Colonic mucosa (tissue), 4 donors: ENCODE data around the gene ZIC3. TPM values are rescaled to one million over a fixed set of nuclear protein-coding genes. Genes with fewer than 3 reads are reported as not detected.
"Not testable (repeated sequence)": the region's sequence is repeated elsewhere in the genome, so short reads cannot be mapped to it uniquely, and the experiment has no call there.

Source experiments
- DNase-seq: peaks from one replicate; pipeline ENCODE4 v3.0.0-alpha.2; 2020
- H3K27ac ChIP-seq: fragments of 200-600 bp; one replicate; pipeline ENCODE4 v1.8.0; 2021
- H3K27me3 ChIP-seq: fragments of 200-600 bp; one replicate; pipeline ENCODE4 v1.8.0; 2021
- H3K36me3 ChIP-seq: fragments of 200-600 bp; one replicate; pipeline ENCODE4 v1.8.0; 2021
- H3K4me1 ChIP-seq: fragments of 200-600 bp; one replicate; pipeline ENCODE4 v1.8.0; 2021; ENCODE audit warnings: mild to moderate bottlenecking
- H3K4me3 ChIP-seq: fragments of 200-600 bp; one replicate; pipeline ENCODE4 v1.8.0; 2021
- H3K9ac ChIP-seq, 2 donors: one replicate each; pipeline ENCODE4 v1.7.0; 2013; ENCODE audit warnings: control low read depth in 2 of 2, low read depth in 2 of 2, low read length in 2 of 2
- H3K9me3 ChIP-seq: fragments of 200-600 bp; one replicate; pipeline ENCODE4 v1.8.0; 2021
- intact Hi-C: fragments of 100-400 bp; cut with DNase I; formaldehyde crosslinking; loops from one replicate; pipeline ENCODE4 v1.14.1; 2022
- total RNA-seq, 2 donors: library from RNA; stranded (reverse); fragmentation: NEBNext Ultra II Directional in 1 of 2; extraction: Animal tissue kit (Norgen Biotek cat#: 25700) in 1 of 2; gene quantifications; one replicate each; pipeline ENCODE4 v1.2.1, GENCODE V29; 2021
- TF ChIP-seq, protein P1 (sequence below): fragments of 200-600 bp; IDR thresholded peaks from one replicate; pipeline ENCODE4 v1.8.0; 2022; ENCODE audit warnings: antibody characterized with exemption, mild to moderate bottlenecking
- donor health status: healthy.
- donor health status: DM: no; HTN: no; CAD: no.
- donor health status: DM: no; HTN: no; CAD: no.

Gene ZIC3
- total RNA-seq, 2 donors from 2014 or later: not detected

DNA sequence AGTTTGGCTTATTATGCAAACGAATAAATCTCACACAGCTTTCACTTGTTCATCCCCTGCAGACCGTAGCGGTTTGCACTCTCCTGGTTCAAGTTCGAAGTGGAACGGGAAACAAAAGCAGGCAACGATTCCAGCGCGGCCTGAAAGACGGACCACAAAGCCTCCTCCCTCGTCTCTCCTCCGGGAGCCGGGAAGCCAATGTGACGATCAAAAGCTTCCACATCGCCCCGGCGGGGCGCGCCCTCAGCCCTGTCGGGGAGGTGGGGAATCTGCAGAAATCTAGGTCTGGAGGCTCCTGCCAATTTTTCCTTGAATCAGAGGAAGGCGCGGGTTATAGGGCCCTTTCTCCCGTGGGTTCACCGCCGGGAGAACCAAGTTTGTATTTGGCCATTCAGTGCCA, 16.9 kb upstream of the ZIC3 start:
- Histone ChIP-seq H3K36me3 (no peaks in the 10 kb centered on the region), H3K9me3 (no peaks in the 10 kb centered on the region), H3K4me1 (no peaks in the 10 kb centered on the region), H3K4me3 (no peak overlapping the region), H3K27me3 (peaks cover 27% of the 10 kb centered on the region), H3K9ac (no peak overlapping the region), H3K27ac (no peak overlapping the region)
- intact Hi-C loops: no loop called here
- TF ChIP-seq, protein P1, sequence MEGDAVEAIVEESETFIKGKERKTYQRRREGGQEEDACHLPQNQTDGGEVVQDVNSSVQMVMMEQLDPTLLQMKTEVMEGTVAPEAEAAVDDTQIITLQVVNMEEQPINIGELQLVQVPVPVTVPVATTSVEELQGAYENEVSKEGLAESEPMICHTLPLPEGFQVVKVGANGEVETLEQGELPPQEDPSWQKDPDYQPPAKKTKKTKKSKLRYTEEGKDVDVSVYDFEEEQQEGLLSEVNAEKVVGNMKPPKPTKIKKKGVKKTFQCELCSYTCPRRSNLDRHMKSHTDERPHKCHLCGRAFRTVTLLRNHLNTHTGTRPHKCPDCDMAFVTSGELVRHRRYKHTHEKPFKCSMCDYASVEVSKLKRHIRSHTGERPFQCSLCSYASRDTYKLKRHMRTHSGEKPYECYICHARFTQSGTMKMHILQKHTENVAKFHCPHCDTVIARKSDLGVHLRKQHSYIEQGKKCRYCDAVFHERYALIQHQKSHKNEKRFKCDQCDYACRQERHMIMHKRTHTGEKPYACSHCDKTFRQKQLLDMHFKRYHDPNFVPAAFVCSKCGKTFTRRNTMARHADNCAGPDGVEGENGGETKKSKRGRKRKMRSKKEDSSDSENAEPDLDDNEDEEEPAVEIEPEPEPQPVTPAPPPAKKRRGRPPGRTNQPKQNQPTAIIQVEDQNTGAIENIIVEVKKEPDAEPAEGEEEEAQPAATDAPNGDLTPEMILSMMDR: no peak
- DNase-seq: no peak

DNA sequence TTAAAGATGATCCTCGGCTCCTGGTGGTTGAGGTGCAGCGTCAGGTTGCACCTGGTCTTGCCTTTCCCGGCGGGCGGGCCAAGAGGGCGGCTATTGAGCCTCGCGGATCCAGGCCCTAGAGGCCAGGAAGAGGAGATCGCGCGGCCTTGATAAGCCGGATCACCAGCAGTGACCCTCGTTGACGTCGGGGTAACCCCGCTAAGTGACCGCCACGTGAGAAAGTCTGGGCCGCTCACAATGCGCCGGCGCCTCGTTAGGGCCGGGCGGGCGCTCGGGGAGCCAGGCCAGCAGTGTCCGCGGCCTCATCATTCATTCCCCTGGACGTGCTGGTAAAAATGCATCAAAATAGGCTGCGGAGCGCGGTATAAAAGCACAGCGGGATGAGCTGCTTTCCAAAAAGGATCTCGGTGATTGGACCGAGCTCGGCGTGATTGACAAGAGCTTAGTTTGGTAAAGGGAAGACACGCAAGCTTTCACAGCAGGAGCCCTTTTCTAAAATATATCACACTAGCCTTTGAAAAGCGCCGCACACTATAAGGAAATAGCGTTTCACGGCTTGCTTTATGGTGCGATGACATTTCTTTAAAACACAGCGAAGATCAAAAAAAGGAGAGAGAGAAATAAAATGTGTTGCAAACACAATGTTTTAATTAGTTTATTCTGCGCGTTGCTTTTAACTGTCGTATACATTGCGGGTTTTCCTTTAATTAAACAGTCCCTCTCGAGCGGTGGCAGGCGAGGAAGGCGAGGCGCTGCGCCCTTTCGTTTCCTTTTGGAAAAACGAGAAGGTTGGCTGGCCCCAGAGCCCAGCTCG, 15.9 kb upstream of the ZIC3 start:
- DNase-seq: no peak

DNA sequence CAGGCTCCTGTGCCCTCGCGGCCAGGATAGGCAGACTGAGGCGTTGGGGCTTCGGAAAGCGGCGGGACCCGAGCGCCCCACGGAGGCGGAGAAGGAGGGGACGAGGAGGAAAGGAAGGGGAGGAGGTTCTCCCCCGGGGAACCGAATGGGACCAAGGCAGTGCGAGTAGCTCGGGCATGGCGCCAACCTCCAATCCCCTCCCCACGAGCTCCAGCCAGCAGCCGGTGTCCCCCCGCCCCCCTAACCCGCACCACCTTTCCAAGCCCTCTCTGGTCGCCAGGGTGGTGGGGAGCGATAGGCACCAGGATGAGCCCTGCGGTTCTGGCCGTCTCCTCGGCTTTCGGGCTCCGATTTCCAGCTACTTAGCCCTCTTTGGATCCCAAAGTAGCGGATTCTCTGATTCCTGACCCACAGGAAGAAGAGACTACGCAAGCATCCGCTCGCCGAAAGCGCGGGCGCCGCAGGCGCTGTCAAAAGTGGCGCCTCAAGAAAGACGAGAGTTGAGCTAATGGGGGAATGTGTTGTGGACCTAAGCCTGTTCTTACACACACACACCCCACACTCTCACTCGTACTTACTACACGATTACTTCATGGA, 15.2 kb upstream of the ZIC3 start:
- Histone ChIP-seq H3K4me3 (no peak overlapping the region), H3K9me3 (no peaks in the 10 kb centered on the region), H3K27me3 (peaks cover 27% of the 10 kb centered on the region), H3K4me1 (no peaks in the 10 kb centered on the region), H3K27ac (no peak overlapping the region), H3K9ac (no peak overlapping the region), H3K36me3 (no peaks in the 10 kb centered on the region)
- TF ChIP-seq, protein P1: no peak
- DNase-seq: no peak
- intact Hi-C loops: no loop called here

More for the DNA sequence above, 15.9 kb upstream of the ZIC3 start:
- Histone ChIP-seq H3K4me1 (no peaks in the 10 kb centered on the region), H3K36me3 (no peaks in the 10 kb centered on the region), H3K9me3 (no peaks in the 10 kb centered on the region), H3K9ac (no peak overlapping the region), H3K27ac (no peak overlapping the region), H3K4me3 (no peak overlapping the region), H3K27me3 (peaks cover 27% of the 10 kb centered on the region)
- intact Hi-C loops: no loop called here
- TF ChIP-seq, protein P1: no peak

DNA sequence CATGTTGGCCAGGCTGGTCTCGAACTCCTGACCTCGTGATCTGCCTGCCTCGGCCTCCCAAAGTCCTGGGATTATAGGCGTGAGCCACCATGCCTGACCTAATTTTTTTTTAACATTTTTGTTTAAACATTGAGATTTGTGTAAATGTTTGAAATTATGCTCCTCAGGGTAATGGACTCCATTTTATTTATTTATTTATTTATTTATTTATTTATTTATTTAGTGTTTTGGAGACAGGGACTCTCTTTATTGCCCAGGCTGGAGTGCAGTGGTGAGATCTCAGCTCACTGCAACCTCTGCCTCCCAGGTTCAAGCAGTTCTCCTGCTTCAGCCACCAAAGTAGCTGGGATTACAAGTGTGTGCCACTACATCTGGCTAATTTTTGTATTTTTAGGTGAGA, 13.8 kb upstream of the ZIC3 start:
- intact Hi-C loops: not testable (repeated sequence)

DNA sequence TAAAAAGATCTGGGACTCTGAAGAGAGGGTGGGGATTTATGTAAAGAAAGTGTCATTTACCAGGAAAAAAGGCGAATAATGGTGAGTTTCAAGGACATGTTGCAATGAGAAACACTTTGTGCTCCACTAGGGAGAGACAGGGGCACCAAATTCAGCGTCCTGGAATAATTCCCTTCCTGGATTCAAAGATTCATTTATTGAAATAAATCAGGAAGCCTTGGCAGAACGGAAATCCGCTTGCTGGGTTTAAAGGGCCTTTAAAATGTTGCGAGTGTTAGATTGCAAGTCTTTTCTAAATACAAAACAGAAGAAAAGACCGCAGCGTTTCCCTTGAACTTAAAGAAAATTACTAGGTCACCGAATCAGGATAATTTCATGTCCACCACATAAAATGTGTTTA, 3.8 kb upstream of the ZIC3 start:
- Histone ChIP-seq H3K4me1 (no peaks in the 10 kb centered on the region), H3K36me3 (no peaks in the 10 kb centered on the region), H3K9me3 (no peaks in the 10 kb centered on the region), H3K27ac (no peak overlapping the region), H3K9ac (no peak overlapping the region), H3K27me3 (peaks cover 39% of the 10 kb centered on the region), H3K4me3 (no peak overlapping the region)
- intact Hi-C loops: no loop called here
- TF ChIP-seq, protein P1: no peak
- no peak for DNase-seq

More for the DNA sequence above, 13.8 kb upstream of the ZIC3 start:
- DNase-seq, H3K36me3 ChIP-seq, H3K9me3 ChIP-seq, H3K27ac ChIP-seq, H3K9ac ChIP-seq, H3K4me1 ChIP-seq, H3K4me3 ChIP-seq: not testable (repeated sequence)
- H3K27me3 ChIP-seq: peaks cover 23% of the 10 kb centered on the region
